Neuronal stem cell (in vitro differentiated cells): ENCODE results near the gene NTMT2.

ENCODE experiments used
- DNase-seq: peaks from one replicate; pipeline ENCODE4 v3.0.0-alpha.2; 2013; ENCODE audit warnings: low spot score
- H2AFZ ChIP-seq: one replicate; pipeline ENCODE4 v1.6.1; 2013; ENCODE audit warnings: mild to moderate bottlenecking, low read length, inconsistent platforms
- H2AK5ac ChIP-seq: 2 replicates; pipeline ENCODE4 v1.6.1; 2013; ENCODE audit warnings: low read depth, mild to moderate bottlenecking, inconsistent platforms, low read length, moderate library complexity, mixed read lengths
- H2BK120ac ChIP-seq: 2 replicates; pipeline ENCODE4 v1.6.1; 2013; ENCODE audit warnings: low read depth, mild to moderate bottlenecking, inconsistent platforms, low read length, moderate library complexity, mixed read lengths
- H2BK12ac ChIP-seq: one replicate; pipeline ENCODE4 v1.6.1; 2013; ENCODE audit warnings: low read length, inconsistent platforms
- H2BK15ac ChIP-seq: 2 replicates; pipeline ENCODE4 v1.6.1; 2013; ENCODE audit warnings: mild to moderate bottlenecking, low read length, inconsistent platforms, mixed read lengths
- H2BK5ac ChIP-seq: one replicate; pipeline ENCODE4 v1.6.1; 2013; ENCODE audit warnings: inconsistent platforms, mild to moderate bottlenecking, low read length, moderate library complexity
- H3K14ac ChIP-seq: one replicate; pipeline ENCODE4 v1.6.1; 2013; ENCODE audit warnings: low read length, inconsistent platforms
- H3K18ac ChIP-seq: 2 replicates; pipeline ENCODE4 v1.6.1; 2013; ENCODE audit warnings: low read length, inconsistent platforms
- H3K23ac ChIP-seq: 2 replicates; pipeline ENCODE4 v1.6.1; 2013; ENCODE audit warnings: low read depth, mild to moderate bottlenecking, mixed read lengths, low read length, inconsistent platforms; ENCODE audit not compliant: poor library complexity
- H3K27ac ChIP-seq: replicated peaks from 3 replicates; pipeline ENCODE4 v1.5.1; 2013; ENCODE audit warnings: low read length, inconsistent platforms
- H3K27me3 ChIP-seq, 3 experiments: 2 replicates each; pipeline ENCODE4 v1.6.1; 2013; ENCODE audit warnings: low read length in 3 of 3, mild to moderate bottlenecking in 2 of 3, inconsistent platforms in 1 of 3, low read depth in 1 of 3, mixed read lengths in 1 of 3, moderate library complexity in 1 of 3; ENCODE audit not compliant: control insufficient read depth in 3 of 3, insufficient read depth in 3 of 3
- H3K36me3 ChIP-seq, 2 donors: replicated peaks in 1 of 2; 2 replicates each; pipeline ENCODE4 v1.6.1; 2013; ENCODE audit warnings: low read length in 2 of 2; ENCODE audit not compliant: control insufficient read depth in 2 of 2, insufficient read depth in 2 of 2
- H3K4ac ChIP-seq: 2 replicates; pipeline ENCODE4 v1.6.1; 2013; ENCODE audit warnings: inconsistent platforms, mild to moderate bottlenecking, low read length, moderate library complexity
- H3K4me1 ChIP-seq, 2 donors: 1 replicate in 1 of 2; 2 replicates in 1 of 2; pipeline ENCODE4 v1.6.1; 2013; ENCODE audit warnings: low read length in 2 of 2, low read depth in 1 of 2; ENCODE audit not compliant: control insufficient read depth in 2 of 2, insufficient read depth in 1 of 2
- H3K4me2 ChIP-seq: one replicate; pipeline ENCODE4 v1.6.1; 2013; ENCODE audit warnings: mild to moderate bottlenecking, low read length, inconsistent platforms; ENCODE audit not compliant: insufficient read depth, poor library complexity, severe bottlenecking
- H3K4me3 ChIP-seq, 2 donors: 2 replicates each; pipeline ENCODE4 v1.5.1; 2013; ENCODE audit warnings: low read length in 2 of 2, mild to moderate bottlenecking in 2 of 2, inconsistent platforms in 1 of 2, moderate library complexity in 1 of 2
- H3K79me1 ChIP-seq: one replicate; pipeline ENCODE4 v1.6.1; 2013; ENCODE audit warnings: low read depth, mild to moderate bottlenecking, inconsistent platforms, low read length, moderate library complexity
- H3K9ac ChIP-seq: one replicate; pipeline ENCODE4 v1.6.1; 2013; ENCODE audit warnings: mild to moderate bottlenecking, low read depth, low read length, inconsistent platforms; ENCODE audit not compliant: poor library complexity
- H3K9me3 ChIP-seq, 2 donors: replicated peaks in 1 of 2; 2 replicates each; pipeline versions ENCODE3 to v1.6.1; 2013; ENCODE audit warnings: low read length in 2 of 2, mild to moderate bottlenecking in 2 of 2, inconsistent platforms in 1 of 2, low read depth in 1 of 2, mixed read lengths in 1 of 2, moderate library complexity in 1 of 2; ENCODE audit not compliant: control insufficient read depth in 2 of 2, insufficient read depth in 1 of 2
- H4K8ac ChIP-seq: one replicate; pipeline ENCODE4 v1.6.1; 2013; ENCODE audit warnings: low read depth, mild to moderate bottlenecking, inconsistent platforms, low read length, moderate library complexity
- H4K91ac ChIP-seq: one replicate; pipeline ENCODE4 v1.6.1; 2013; ENCODE audit warnings: low read length, low read depth, mild to moderate bottlenecking, inconsistent platforms; ENCODE audit not compliant: poor library complexity
- WGBS, 2 donors: extraction: QIAGEN DNeasy Blood & Tissue Kit; methylation state at CpG; one replicate each; pipeline ENCODE4 v1.1.7; 2013; ENCODE audit warnings: missing lambda C conversion rate in 2 of 2, mixed read lengths in 1 of 2; ENCODE audit not compliant: insufficient read length in 2 of 2, insufficient replicate concordance in 1 of 2; ENCODE audit errors: extremely low coverage in 2 of 2; 5-methylcytosine and 5-hydroxymethylcytosine counted together

NTMT2 gene

GRCh38 chr1:170133766-170134495 is 11.8 kb upstream of the NTMT2 start:
- no peak for DNase-seq
- Histone ChIP-seq H3K4me2 (no peak overlapping the region), H3K4ac (no peak overlapping the region), H2AK5ac (no peak overlapping the region), H3K18ac (no peak overlapping the region), H3K23ac (no peak overlapping the region), H2BK120ac (no peak overlapping the region), H3K79me1 (no peaks in the 10 kb centered on the region), H3K36me3 (no peaks in the 10 kb centered on the region), H4K8ac (no peak overlapping the region), H3K9ac (no peak overlapping the region), H3K4me3 (no peak overlapping the region), H2AFZ (no peak overlapping the region), H3K27me3 (peaks cover 0 to 3% (median 0%) of the 10 kb centered on the region in 3 experiments), H2BK12ac (no peak overlapping the region), H2BK15ac (no peak overlapping the region), H4K91ac (no peak overlapping the region), H3K27ac (no peak overlapping the region), H3K14ac (no peak overlapping the region), H2BK5ac (no peak overlapping the region), H3K4me1 (peaks cover 0 to 2% of the 10 kb centered on the region in 2 donors), H3K9me3 (no peaks in the 10 kb centered on the region)
- no CpG with 5 or more reads among the region's 2 CpGs for WGBS, 2 donors

GRCh38 chr1:170134521-170134920 is 11.2 kb upstream of the NTMT2 start:
- H2BK120ac ChIP-seq: no peak overlapping the region
- no peak overlapping the region for H3K4me2 ChIP-seq
- no peak overlapping the region for H3K23ac ChIP-seq
- H3K4me1 ChIP-seq: peaks cover 0 to 2% of the 10 kb centered on the region in 2 donors
- no peak overlapping the region for H4K8ac ChIP-seq
- H3K27ac ChIP-seq: no peak overlapping the region
- no peak overlapping the region for H2BK5ac ChIP-seq
- DNase-seq: no peak
- no peaks in the 10 kb centered on the region for H3K9me3 ChIP-seq
- H2AK5ac ChIP-seq: no peak overlapping the region
- no peak overlapping the region for H2BK12ac ChIP-seq
- H2AFZ ChIP-seq: no peak overlapping the region
- H3K36me3 ChIP-seq: no peaks in the 10 kb centered on the region
- no peak overlapping the region for H3K14ac ChIP-seq
- WGBS, 2 donors: no CpG with 5 or more reads among the region's 6 CpGs
- H3K9ac ChIP-seq: no peak overlapping the region
- H3K27me3 ChIP-seq: peaks cover 0 to 3% (median 0%) of the 10 kb centered on the region in 3 experiments
- no peak overlapping the region for H2BK15ac ChIP-seq
- H4K91ac ChIP-seq: no peak overlapping the region
- H3K79me1 ChIP-seq: no peaks in the 10 kb centered on the region
- no peak overlapping the region for H3K4ac ChIP-seq
- no peak overlapping the region for H3K4me3 ChIP-seq
- no peak overlapping the region for H3K18ac ChIP-seq

GRCh38 chr1:170140371-170140770 is 5.4 kb upstream of the NTMT2 start:
- no peak overlapping the region for H2BK120ac ChIP-seq
- no peak overlapping the region for H3K18ac ChIP-seq
- no CpG with 5 or more reads among the region's 2 CpGs for WGBS, 2 donors
- H3K4ac ChIP-seq: no peak overlapping the region
- H2AFZ ChIP-seq: no peak overlapping the region
- no peaks in the 10 kb centered on the region for H3K36me3 ChIP-seq
- peaks cover 0 to 13% (median 9%) of the 10 kb centered on the region in 3 experiments for H3K27me3 ChIP-seq
- DNase-seq: no peak
- H3K9ac ChIP-seq: no peak overlapping the region
- H3K4me2 ChIP-seq: no peak overlapping the region
- no peak overlapping the region for H3K27ac ChIP-seq
- H3K23ac ChIP-seq: no peak overlapping the region
- no peak overlapping the region for H3K4me3 ChIP-seq
- H2BK15ac ChIP-seq: no peak overlapping the region
- H2AK5ac ChIP-seq: no peak overlapping the region
- H2BK12ac ChIP-seq: no peak overlapping the region
- H2BK5ac ChIP-seq: no peak overlapping the region
- peaks cover 0 to 1% of the 10 kb centered on the region in 2 donors for H3K4me1 ChIP-seq
- no peaks in the 10 kb centered on the region for H3K79me1 ChIP-seq
- H4K8ac ChIP-seq: no peak overlapping the region
- H3K9me3 ChIP-seq: peaks cover 2 to 7% of the 10 kb centered on the region in 2 donors
- H3K14ac ChIP-seq: no peak overlapping the region
- no peak overlapping the region for H4K91ac ChIP-seq

GRCh38 chr1:170145061-170145460 is 698 bp upstream of the NTMT2 start:
- no peak overlapping the region for H2BK12ac ChIP-seq
- no peaks in the 10 kb centered on the region for H3K36me3 ChIP-seq
- no peak overlapping the region for H3K4ac ChIP-seq
- no peak overlapping the region for H3K18ac ChIP-seq
- no peak overlapping the region for H2AK5ac ChIP-seq
- H3K23ac ChIP-seq: no peak overlapping the region
- H2BK120ac ChIP-seq: no peak overlapping the region
- H2AFZ ChIP-seq: no peak overlapping the region
- H2BK15ac ChIP-seq: no peak overlapping the region
- peaks cover 2 to 7% of the 10 kb centered on the region in 2 donors for H3K9me3 ChIP-seq
- DNase-seq: no peak
- no peak overlapping the region for H4K91ac ChIP-seq
- no CpG with 5 or more reads among the region's 3 CpGs for WGBS, 2 donors
- no peak overlapping the region for H3K27ac ChIP-seq
- no peak overlapping the region for H3K4me2 ChIP-seq
- H3K79me1 ChIP-seq: no peaks in the 10 kb centered on the region
- H3K9ac ChIP-seq: no peak overlapping the region
- H4K8ac ChIP-seq: no peak overlapping the region
- peaks cover 0 to 21% (median 12%) of the 10 kb centered on the region in 3 experiments for H3K27me3 ChIP-seq
- no peak overlapping the region for H3K14ac ChIP-seq
- no peak overlapping the region for H2BK5ac ChIP-seq
- peaks cover 3 to 14% of the 10 kb centered on the region in 2 donors for H3K4me1 ChIP-seq
- no peak overlapping the region for H3K4me3 ChIP-seq
